ENCODE results near the gene ZNF768. TPM values are rescaled to one million over a fixed set of nuclear protein-coding genes. Genes with fewer than 3 reads are reported as not detected.

The ZNF768 gene
- total RNA-seq, 6 donors from 2014 or later, result 27.3 to 58.7 (median 34.8) TPM

DNA sequence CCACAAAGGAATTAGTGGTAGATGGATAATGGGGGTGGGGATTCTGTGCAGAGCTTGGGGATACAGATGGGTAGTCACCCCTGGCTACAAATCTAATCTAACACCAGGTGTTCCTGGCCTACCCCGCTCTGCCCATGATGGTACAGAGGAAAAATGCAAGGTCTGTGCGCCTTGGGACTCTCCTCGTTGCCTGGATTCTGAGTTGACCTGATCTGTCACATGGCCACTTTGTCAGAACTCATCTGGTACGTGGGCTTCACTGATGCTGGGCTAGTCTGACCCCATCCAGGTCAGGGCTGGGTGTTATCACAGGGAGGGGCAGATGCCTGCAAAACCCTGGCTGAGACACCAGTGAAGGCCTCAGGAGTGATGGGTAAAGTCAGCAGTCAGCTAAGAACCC, 26.6 kb upstream of the ZNF768 start:
- 91 to 94% methylated on average over 4 of the region's 4 CpGs for WGBS, 2 donors
- DNase-seq, result no peak
- no peak for ATAC-seq (ENCODE audit: low FRiP score in 2 of 2)
- H3K36me3 ChIP-seq, result peaks cover 2 to 29% (median 26%) of the 10 kb centered on the region in 4 donors
- H3K27me3 ChIP-seq, result no peaks in the 10 kb centered on the region
- no peaks in the 10 kb centered on the region for H3K9me3 ChIP-seq
- no peak for TF ChIP-seq POLR2A (IDR thresholded peaks at IDR 0.05)
- TF ChIP-seq, protein P1, sequence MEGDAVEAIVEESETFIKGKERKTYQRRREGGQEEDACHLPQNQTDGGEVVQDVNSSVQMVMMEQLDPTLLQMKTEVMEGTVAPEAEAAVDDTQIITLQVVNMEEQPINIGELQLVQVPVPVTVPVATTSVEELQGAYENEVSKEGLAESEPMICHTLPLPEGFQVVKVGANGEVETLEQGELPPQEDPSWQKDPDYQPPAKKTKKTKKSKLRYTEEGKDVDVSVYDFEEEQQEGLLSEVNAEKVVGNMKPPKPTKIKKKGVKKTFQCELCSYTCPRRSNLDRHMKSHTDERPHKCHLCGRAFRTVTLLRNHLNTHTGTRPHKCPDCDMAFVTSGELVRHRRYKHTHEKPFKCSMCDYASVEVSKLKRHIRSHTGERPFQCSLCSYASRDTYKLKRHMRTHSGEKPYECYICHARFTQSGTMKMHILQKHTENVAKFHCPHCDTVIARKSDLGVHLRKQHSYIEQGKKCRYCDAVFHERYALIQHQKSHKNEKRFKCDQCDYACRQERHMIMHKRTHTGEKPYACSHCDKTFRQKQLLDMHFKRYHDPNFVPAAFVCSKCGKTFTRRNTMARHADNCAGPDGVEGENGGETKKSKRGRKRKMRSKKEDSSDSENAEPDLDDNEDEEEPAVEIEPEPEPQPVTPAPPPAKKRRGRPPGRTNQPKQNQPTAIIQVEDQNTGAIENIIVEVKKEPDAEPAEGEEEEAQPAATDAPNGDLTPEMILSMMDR (IDR thresholded peaks at IDR 0.05), result no peak
- TF ChIP-seq POLR2AphosphoS5 (IDR thresholded peaks at IDR 0.05), result no peak
- TF ChIP-seq EP300 (IDR thresholded peaks at IDR 0.05), result no peak
- H3K4me3 ChIP-seq, result no peak overlapping the region
- H3K27ac ChIP-seq, result peak overlapping the region in 2 of 4 donors; percentile 21 to 46
- H3K4me1 ChIP-seq, result peaks cover 14 to 40% (median 22%) of the 10 kb centered on the region in 4 donors

DNA sequence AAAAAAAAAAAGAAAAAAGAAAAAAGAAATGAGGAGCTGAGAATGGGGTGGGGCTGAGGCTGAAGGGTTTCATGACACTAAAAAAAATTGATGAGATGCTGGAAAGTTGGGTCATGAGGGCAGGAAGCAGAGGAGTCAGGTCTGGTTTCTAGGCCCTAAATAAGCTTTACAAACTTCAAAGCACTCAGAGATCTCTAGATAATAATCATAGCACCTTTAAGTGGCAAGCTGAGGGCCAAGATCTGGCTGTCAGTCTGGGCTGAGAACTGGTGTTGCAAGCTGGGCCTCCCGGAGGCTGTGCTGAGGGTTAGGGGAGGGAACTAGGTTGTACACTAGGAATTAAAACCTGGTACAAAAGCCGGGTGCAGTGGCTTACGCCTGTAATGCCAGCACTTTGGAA, 25.4 kb upstream of the ZNF768 start:
- H3K4me3 ChIP-seq, result no peak overlapping the region
- H3K4me1 ChIP-seq, result peaks cover 7 to 29% (median 15%) of the 10 kb centered on the region in 4 donors
- DNase-seq (peak in 1 of 2 donors; percentile 81), ATAC-seq (ENCODE audit: low FRiP score in 2 of 2) (peak in 1 of 2 donors; percentile 75)
- H3K36me3 ChIP-seq, result peaks cover 2 to 29% (median 26%) of the 10 kb centered on the region in 4 donors
- WGBS, 2 donors, result 59 to 60% methylated on average over 3 of the region's 3 CpGs
- TF ChIP-seq, protein P1 (IDR thresholded peaks at IDR 0.05), result no peak
- TF ChIP-seq EP300 (IDR thresholded peaks at IDR 0.05), result no peak
- TF ChIP-seq POLR2AphosphoS5 (IDR thresholded peaks at IDR 0.05), result no peak
- no peak for TF ChIP-seq POLR2A (IDR thresholded peaks at IDR 0.05)
- peak overlapping the region in 2 of 4 donors; percentile 9 to 48 for H3K27ac ChIP-seq
- no peaks in the 10 kb centered on the region for H3K9me3 ChIP-seq
- no peaks in the 10 kb centered on the region for H3K27me3 ChIP-seq

DNA sequence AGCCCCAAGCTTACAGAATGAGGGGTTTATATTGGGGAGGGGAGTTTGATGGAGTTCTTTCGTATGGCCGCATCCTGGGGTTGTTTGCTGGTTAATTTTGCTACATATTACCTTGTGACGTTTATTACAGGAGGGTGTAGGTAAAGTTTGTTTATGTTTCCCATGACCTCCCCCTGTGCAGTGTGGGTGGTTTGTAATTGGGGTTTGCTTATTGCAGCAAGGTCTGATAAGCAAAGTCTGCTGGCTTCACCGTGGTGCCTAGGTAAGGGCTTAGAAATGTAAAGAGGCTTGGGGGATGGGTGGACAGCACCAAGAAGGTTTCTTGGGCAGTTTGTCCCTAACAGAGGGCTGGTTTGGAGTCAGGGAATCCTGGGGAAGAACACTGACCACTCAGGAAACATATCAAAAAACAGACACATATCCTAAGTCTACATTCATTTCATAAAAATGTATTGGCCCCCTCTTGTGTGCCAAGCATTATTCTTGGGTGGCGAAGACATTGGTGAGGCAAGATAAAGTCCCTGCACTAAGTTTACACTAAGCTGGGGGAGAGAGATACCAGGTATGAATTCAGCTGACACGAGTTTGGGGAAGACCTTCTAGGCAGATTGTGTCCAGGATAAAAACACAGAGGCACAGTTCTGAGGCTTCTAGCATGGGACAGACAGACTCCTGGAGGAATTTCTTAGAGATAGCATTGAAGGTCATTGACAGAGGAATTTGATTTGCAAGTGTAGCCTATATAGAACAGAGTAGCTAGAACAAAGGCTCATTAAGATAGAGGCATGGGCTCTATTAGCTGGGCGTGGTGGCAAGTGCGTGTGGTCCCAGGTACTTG, 22.3 kb upstream of the ZNF768 start:
- Histone ChIP-seq H3K27me3 (no peaks in the 10 kb centered on the region), H3K4me3 (no peak overlapping the region), H3K27ac (no peak overlapping the region), H3K9me3 (no peaks in the 10 kb centered on the region), H3K4me1 (peaks cover 4 to 16% (median 8%) of the 10 kb centered on the region in 4 donors), H3K36me3 (peaks cover 0 to 7% (median 3%) of the 10 kb centered on the region in 4 donors)
- DNase-seq, result no peak
- no peak for ATAC-seq (ENCODE audit: low FRiP score in 2 of 2)
- 76 to 84% methylated on average over 8 of the region's 8 CpGs for WGBS, 2 donors
- TF ChIP-seq, protein P1 (IDR thresholded peaks at IDR 0.05), result no peak
- no peak for TF ChIP-seq EP300 (IDR thresholded peaks at IDR 0.05)
- TF ChIP-seq POLR2A (IDR thresholded peaks at IDR 0.05), result no peak
- no peak for TF ChIP-seq POLR2AphosphoS5 (IDR thresholded peaks at IDR 0.05)

DNA sequence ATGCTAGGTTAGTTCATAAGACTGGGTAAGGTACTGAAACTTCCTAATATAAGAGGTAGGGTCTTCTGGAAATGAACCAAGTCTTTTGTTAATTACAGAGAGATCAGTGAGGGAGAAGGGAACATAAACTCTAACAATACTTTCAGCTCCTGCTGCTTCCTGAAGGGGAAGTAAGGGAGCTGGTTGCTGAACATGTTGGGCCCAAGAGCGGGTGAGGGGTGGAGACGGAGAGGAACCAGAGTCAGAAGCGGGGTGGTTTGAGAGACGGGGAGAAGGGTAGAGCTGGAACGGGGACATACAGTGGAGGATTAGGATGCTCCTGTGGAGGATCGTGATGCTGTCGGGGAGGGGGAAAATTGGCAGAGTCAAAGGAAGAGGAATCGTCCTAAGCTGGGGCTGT, 19.7 kb upstream of the ZNF768 start:
- 69 to 74% methylated on average over 8 of the region's 8 CpGs for WGBS, 2 donors
- Histone ChIP-seq H3K27ac (no peak overlapping the region), H3K4me1 (peaks cover 0 to 1% (median 0%) of the 10 kb centered on the region in 4 donors), H3K27me3 (no peaks in the 10 kb centered on the region), H3K4me3 (no peak overlapping the region), H3K9me3 (no peaks in the 10 kb centered on the region), H3K36me3 (no peaks in the 10 kb centered on the region)
- ATAC-seq (ENCODE audit: low FRiP score in 2 of 2) (peak in 1 of 2 donors; percentile 49), DNase-seq (no peak)
- TF ChIP-seq POLR2A (IDR thresholded peaks at IDR 0.05), result no peak
- no peak for TF ChIP-seq POLR2AphosphoS5 (IDR thresholded peaks at IDR 0.05)
- TF ChIP-seq, protein P1 (IDR thresholded peaks at IDR 0.05), result no peak
- no peak for TF ChIP-seq EP300 (IDR thresholded peaks at IDR 0.05)
